SK-N-SH (cell line): Measurements from ENCODE around the gene RNF32.

ENCODE experiments used
- CTCF ChIP-seq: fragments of 200-600 bp; sonication (generic); IDR thresholded peaks from 2 replicates; pipeline ENCODE4 v1.6.1; 2017; ENCODE audit warnings: antibody characterized with exemption, mild to moderate bottlenecking, moderate library complexity
- EP300 ChIP-seq, 2 experiments: IDR thresholded peaks; 2 replicates each; pipeline versions ENCODE4 v1.4.0 to v1.6.1; 2012; ENCODE audit warnings: borderline replicate concordance in 1 of 2, low read depth in 1 of 2, low read length in 1 of 2
- EZH2phosphoT487 ChIP-seq: fragments of 200-600 bp; sonication (generic); IDR thresholded peaks from 2 replicates; pipeline ENCODE4 v1.6.1; 2017; ENCODE audit warnings: low read depth, mixed run types, mild to moderate bottlenecking, antibody characterized with exemption, moderate library complexity, borderline replicate concordance
- FOSL2 ChIP-seq: IDR thresholded peaks from 2 replicates; pipeline ENCODE4 v1.4.0; 2012; ENCODE audit warnings: low read depth, mild to moderate bottlenecking, moderate library complexity, borderline replicate concordance
- GATA2 ChIP-seq: sonication (generic); formaldehyde crosslinking; IDR thresholded peaks from 2 replicates; pipeline ENCODE4 v1.5.0; 2020; ENCODE audit warnings: mild to moderate bottlenecking, missing genetic modification reagents
- MXI1 ChIP-seq: IDR thresholded peaks from 2 replicates; pipeline ENCODE4 v1.6.1; 2012; ENCODE audit warnings: mild to moderate bottlenecking, low read depth, low read length, improper control_type of control experiment
- RAD21 ChIP-seq: IDR thresholded peaks from 2 replicates; pipeline ENCODE4 v1.6.1; 2012; ENCODE audit warnings: mild to moderate bottlenecking, low read length
- REST ChIP-seq: IDR thresholded peaks from 2 replicates; pipeline ENCODE4 v1.6.1; 2012; ENCODE audit warnings: mild to moderate bottlenecking, low read depth, low read length, moderate library complexity
- SIN3A ChIP-seq: IDR thresholded peaks from 2 replicates; pipeline ENCODE4 v1.6.1; 2012; ENCODE audit warnings: low read depth, mild to moderate bottlenecking, low read length, moderate library complexity, borderline replicate concordance
- TAF1 ChIP-seq: IDR thresholded peaks from 2 replicates; pipeline ENCODE4 v1.6.1; 2012; ENCODE audit warnings: low read depth, mild to moderate bottlenecking, low read length, moderate library complexity, borderline replicate concordance
- USF1 ChIP-seq: IDR thresholded peaks from 2 replicates; pipeline ENCODE4 v1.4.0; 2012; ENCODE audit warnings: low read depth, borderline replicate concordance
- YY1 ChIP-seq: IDR thresholded peaks from 2 replicates; pipeline ENCODE4 v1.4.0; 2012; ENCODE audit warnings: low read depth, mild to moderate bottlenecking

- TF ChIP-seq EZH2phosphoT487: no peak
- no peak for TF ChIP-seq REST
- no peak for TF ChIP-seq CTCF
- no peak for TF ChIP-seq TAF1
- no peak for TF ChIP-seq MXI1
- no peak for TF ChIP-seq RAD21
- no peak for TF ChIP-seq FOSL2
- no peak for TF ChIP-seq EP300 (IDR thresholded peaks at IDR 0.05; ENCODE audit: borderline replicate concordance in 1 of 2, low read depth in 1 of 2, low read length in 1 of 2)
- TF ChIP-seq USF1: no peak
- no peak for TF ChIP-seq SIN3A
- no peak for TF ChIP-seq YY1
- TF ChIP-seq GATA2 (CRISPR knock-in tag): no peak
Measured at GRCh38 chr7:156691764-156692163, 51.2 kb downstream of the RNF32 start.
